ENCODE results near the gene SGPL1. TPM values are rescaled to one million over a fixed set of nuclear protein-coding genes. Genes with fewer than 3 reads are reported as not detected.

SGPL1 gene
- total and polyA plus RNA-seq, 2 experiments from 2014 or later = 12.0 to 42.7 TPM

- no peak overlapping the region for H3K4me3 Mint-ChIP-seq
- no peaks in the 10 kb centered on the region for H3F3A ChIP-seq (replicated peaks; ENCODE audit: low read depth)
- no peak for TF ChIP-seq CTCF (conservative IDR thresholded peaks at IDR 0.05; ENCODE audit: low read depth in 2 of 2)
- TF ChIP-seq ZNF114 (CRISPR knock-in tag; IDR thresholded peaks at IDR 0.05) = no peak
- TF ChIP-seq ZNF462 (CRISPR knock-in tag; IDR thresholded peaks at IDR 0.05) = no peak
- TF ChIP-seq ZNF331 (CRISPR knock-in tag; IDR thresholded peaks at IDR 0.05; ENCODE audit: low read depth) = no peak
- no peak for TF ChIP-seq POLR2AphosphoS5 (IDR thresholded peaks at IDR 0.05; ENCODE audit: low read depth)
- no peak for TF ChIP-seq JUNB (IDR thresholded peaks at IDR 0.05; ENCODE audit: unreplicated experiment)
- no peak for TF ChIP-seq REST (IDR thresholded peaks at IDR 0.05; ENCODE audit: unreplicated experiment)
- TF ChIP-seq NANOG (IDR thresholded peaks at IDR 0.05; ENCODE audit: borderline replicate concordance) = no peak
- no peak for TF ChIP-seq ETS1 (IDR thresholded peaks at IDR 0.05)
- TF ChIP-seq CREB1 (CRISPR knock-in tag; IDR thresholded peaks at IDR 0.05; ENCODE audit: low read depth) = no peak
- TF ChIP-seq EZH2phosphoT487 (IDR thresholded peaks at IDR 0.05; ENCODE audit: unreplicated experiment) = no peak
- TF ChIP-seq STAT1 (IDR thresholded peaks at IDR 0.05; ENCODE audit: unreplicated experiment) = no peak
- TF ChIP-seq EZH2 (IDR thresholded peaks at IDR 0.05; ENCODE audit: low read depth, unreplicated experiment) = no peak
- no peak overlapping the region for H3K27ac ChIP-seq (ENCODE audit: low read depth)
- H3K4me2 ChIP-seq = no peak overlapping the region
- peaks cover 26% of the 10 kb centered on the region for H3K36me3 Mint-ChIP-seq (ENCODE audit: low read depth)
- H3K79me2 ChIP-seq (replicated peaks; ENCODE audit: insufficient read depth) = peaks cover 97% of the 10 kb centered on the region
- no peaks in the 10 kb centered on the region for H3K9me2 ChIP-seq (ENCODE audit: insufficient read depth)
- no peak overlapping the region for H3K27ac Mint-ChIP-seq
- H3K27me3 Mint-ChIP-seq (ENCODE audit: insufficient read depth, low read depth, poor library complexity) = no peaks in the 10 kb centered on the region
- no peak for ATAC-seq
- no peaks in the 10 kb centered on the region for H3K27me3 ChIP-seq (ENCODE audit: insufficient read depth)
- H3K4me1 ChIP-seq (ENCODE audit: insufficient read depth) = no peaks in the 10 kb centered on the region
- no peak overlapping the region for H3K4me3 ChIP-seq
- DNase-seq (ENCODE audit: low spot score) = no peak
- H3K4me1 Mint-ChIP-seq = no peaks in the 10 kb centered on the region; the same call in 2 of the 3 replicates
- peaks cover 6% of the 10 kb centered on the region; the same call in 1 of the 2 replicates for H3K36me3 ChIP-seq (ENCODE audit: insufficient read depth)
- H3K9me3 Mint-ChIP-seq = no peaks in the 10 kb centered on the region; the same call in 2 of the 3 replicates
- H4K20me1 ChIP-seq (replicated peaks; ENCODE audit: insufficient read depth) = peaks cover 23% of the 10 kb centered on the region; the same call in 1 of the 2 replicates
- no peak overlapping the region for H2AFZ ChIP-seq
These were observed 18.3 kb downstream of the SGPL1 start for GRCh38 chr10:70834021-70834420.

Measured in GM23338 (cell line).